Activated CD4-positive, CD25-positive, alpha-beta regulatory T cell treated with anti-CD3 and anti-CD28 coated beads, Interleukin-2, amount 50 U/mL, for 16 hours (primary cell): ENCODE measurements around the gene TIMP3.

ENCODE experiments used
- DNase-seq: peaks from one replicate; pipeline ENCODE4 v3.0.0-alpha.2; 2020; ENCODE audit warnings: low read depth, low spot score

Gene TIMP3

DNA sequence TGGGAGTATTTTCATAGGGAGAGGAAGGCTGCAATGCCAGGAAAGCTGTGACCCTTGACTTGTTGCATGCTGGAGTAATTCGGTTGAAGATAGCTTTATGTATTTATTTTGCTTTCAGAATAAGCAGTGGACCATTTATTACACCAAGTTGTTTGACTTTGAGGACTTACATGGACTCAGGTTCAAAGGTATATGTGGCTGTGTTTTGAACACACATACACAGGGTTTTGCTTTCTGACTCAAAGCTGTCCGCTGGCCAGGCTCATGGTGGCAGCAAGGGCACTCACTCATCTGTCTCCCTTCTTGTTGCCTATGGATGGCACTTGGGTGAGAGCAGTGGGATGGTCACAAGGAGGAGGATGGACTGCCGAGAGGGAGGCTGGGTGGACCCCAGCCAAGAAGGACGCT lies 6.5 kb downstream of the TIMP3 start:
- DNase-seq: no peak

DNA sequence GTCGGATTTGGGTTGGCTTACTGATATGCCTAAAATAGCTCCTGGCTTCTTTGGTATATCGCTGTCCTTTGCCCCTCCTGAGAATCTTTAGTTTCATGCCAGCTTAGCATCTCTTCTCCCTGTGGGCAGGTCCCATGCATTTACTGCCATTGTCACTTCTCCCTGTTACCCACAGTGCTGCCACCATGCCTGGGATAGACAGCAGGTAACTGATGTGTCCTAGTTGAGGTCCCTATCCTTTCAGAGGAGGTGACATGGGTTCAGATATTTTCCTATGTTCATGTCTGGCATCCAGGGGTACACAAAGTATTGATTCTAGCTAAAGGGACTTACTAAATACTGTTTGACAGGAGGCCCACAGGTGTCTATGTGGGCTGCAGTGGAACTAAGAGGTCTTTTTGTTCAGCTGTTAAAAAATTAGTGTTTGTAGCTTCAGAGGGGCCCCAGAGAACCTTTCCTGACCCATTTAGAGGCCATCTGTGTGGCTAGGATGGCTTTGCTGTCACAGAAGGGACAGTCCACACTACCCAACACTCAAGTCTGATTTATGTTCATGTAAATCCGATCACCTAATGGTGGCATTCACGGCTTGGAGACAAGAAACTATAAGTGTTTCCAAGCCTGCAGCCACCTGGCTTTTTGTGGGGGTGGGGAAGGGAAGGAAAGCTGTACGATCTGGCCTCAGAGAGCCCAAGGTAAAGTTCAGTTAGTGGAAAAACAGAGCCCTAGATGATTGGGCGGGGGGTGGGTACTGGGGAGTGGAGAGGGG lies 8.5 kb downstream of the TIMP3 start:
- DNase-seq: no peak

DNA sequence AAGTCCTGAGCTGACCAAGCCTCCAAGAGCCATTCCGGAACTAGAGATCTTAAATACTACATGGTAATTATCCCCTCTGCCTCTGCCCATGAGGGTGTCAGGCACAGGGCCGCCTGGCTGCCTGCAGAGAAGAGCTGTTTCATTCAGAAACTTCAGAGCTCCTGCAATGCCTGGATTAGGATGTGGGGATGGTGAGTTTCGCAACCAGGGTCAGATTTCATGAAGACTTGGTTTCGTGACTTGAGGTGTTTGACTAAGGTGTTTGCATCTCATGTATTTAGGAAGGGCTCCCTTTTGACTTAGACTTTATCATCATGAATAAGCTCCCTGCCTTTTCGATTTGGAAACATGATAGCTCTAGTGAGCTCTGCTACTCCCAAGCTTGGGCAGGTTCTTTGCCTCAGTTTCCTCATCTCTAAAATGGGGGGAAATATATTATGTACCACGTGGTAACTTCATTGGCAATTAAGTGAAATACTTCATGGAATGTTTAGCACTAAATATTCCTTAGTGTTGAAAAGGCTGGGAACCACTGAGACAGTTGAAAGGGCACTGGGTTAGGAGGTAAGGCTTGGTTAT lies 9.1 kb downstream of the TIMP3 start:
- no peak for DNase-seq

DNA sequence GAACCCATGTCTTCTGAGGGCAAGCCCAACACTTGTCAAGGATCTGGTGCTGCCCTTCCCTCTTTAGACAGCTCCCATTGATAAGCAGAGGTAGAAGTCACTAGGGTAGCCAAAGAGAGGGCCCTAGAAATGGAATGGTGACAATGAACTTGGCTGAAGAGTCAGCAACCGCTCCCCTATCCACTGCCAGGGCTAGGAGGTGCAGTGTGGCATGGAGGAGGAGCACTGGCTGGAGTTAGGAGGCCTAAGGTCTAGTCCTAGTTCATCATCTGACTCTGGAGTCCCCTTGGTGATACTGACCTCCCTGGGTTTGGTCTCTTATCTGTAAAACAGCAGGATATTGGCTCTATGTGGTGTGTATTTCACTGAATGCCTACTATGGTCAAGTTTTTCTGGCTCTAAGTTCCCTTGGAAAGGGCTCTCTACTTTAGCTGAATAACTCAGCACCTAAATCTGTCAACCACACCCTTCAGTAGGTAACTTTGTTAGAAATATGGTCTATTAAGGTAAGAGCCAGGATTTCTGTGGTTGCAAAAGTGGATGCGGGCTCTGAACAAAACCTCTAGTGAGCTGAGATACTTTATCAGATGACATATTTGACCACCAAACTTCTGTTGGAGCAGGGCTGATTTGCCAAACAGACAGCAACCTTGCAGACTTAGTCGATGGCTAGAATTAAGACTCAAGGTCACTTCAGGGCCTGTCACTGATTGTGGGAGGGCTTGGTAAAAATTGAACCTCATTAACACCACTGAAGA lies 10.5 kb downstream of the TIMP3 start:
- no peak for DNase-seq

DNA sequence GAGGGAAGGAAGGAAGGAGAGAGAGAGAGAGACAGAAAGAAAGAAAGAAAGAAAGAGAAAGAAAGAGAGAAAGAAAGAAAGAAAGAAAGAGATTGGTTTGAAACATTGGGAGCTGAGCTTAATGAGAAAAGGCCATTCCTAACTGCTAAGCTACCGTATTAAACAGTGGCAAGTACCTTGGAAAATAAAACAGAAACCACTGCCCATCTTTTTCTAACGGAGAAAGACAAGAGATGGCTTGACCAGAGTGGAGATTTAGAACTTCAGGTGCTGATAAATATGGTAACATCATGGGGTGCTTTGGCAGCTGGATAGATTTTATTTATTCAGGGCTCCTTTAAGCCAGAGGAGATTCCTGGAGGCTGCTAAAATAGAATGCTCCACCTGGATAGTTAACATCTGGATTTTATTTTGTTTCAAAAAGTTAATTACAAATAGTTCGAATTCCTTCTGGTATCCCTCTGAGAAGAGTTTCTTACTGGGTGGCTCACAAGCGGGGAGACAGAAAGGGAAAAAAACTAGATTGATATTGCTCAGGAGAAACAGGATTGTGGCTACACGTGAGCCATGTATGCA lies 12.9 kb downstream of the TIMP3 start:
- no peak for DNase-seq

DNA sequence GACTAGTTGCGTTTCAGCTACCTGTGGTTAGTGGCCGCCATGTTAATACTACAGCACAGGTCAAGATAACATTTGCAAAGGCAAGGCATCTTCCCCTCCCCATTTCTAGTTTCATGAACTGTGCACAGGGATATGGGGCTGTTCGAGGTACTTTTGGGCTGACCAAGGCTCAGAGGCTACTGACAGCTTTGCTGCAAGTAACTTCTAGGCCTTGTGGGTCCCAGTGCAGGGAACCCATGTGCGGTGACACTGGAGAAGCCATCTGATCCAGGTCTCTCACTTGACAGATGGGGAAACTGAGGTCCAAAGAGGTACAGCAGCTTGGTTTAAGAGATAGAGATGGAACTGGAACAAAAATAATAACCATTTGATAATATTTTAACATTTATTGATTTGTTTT lies 13.6 kb downstream of the TIMP3 start:
- no peak for DNase-seq

DNA sequence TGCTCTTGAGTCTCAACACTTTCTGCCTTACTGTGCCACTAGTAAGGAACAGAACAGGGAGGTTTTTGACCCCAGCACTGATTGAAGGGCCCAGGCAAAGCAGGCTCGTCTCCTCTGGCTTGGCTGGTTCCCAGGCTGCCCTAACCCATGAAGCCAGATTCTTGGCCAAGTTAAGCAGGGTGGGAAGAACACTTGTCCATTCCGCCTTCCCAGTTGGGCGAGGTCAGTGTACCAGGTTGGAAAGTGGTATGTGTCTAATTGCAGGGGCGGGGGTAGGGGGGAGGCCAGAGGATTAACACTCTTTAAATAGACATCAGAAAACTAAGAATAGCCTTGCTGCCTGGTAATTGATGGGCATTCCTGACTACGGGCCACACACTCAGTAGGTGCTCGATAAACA lies 14.4 kb downstream of the TIMP3 start:
- DNase-seq: no peak

- no peak for DNase-seq
Observed at GRCh38 chr22:32817137-32817730, 15.7 kb downstream of the TIMP3 start.

DNA sequence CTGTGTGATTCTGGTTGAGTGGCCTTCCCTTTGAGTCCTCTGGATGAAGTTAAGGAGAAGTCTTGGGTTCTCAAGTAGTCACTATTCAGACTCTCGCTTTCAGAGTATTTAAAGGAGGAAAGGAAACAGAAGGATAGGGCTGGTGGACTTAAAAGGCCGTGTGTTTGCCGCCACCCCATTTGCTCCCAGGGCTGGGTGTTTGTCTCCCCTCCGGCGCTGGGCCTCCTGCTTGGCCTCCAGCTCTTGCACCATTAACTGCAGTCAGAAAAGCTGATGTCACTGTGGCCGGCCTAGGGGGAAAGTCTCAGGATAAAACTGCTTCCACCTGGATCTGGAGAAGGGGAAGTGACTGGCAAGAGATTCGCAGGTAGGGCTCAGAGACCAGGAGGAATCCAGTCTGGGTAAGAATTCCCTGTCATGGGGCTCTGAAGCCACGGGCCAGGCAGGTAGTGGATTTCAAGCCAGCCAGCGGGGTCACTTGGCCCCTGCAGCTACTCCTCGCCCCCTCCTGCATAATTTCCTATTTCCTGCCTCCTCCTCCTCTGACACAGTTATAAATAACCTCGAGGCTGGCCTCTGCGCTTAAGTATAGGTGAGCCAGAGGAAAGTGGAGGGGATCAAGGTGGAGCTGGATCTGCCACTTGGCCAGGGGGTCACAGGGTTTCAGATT lies 17.1 kb downstream of the TIMP3 start:
- DNase-seq: no peak

- no peak for DNase-seq
Observed at GRCh38 chr22:32819120-32819519, 17.6 kb downstream of the TIMP3 start.

- DNase-seq: no peak
Observed at GRCh38 chr22:32820131-32821119, 18.9 kb downstream of the TIMP3 start.

- no peak for DNase-seq
Observed at GRCh38 chr22:32822179-32822877, 20.8 kb downstream of the TIMP3 start.

GRCh38 chr22:32823024-32823730 lies 21.7 kb downstream of the TIMP3 start:
- no peak for DNase-seq

GRCh38 chr22:32824531-32825312 lies 23.2 kb downstream of the TIMP3 start:
- no peak for DNase-seq

- no peak for DNase-seq
Observed at GRCh38 chr22:32826537-32826936, 25.0 kb downstream of the TIMP3 start.

DNA sequence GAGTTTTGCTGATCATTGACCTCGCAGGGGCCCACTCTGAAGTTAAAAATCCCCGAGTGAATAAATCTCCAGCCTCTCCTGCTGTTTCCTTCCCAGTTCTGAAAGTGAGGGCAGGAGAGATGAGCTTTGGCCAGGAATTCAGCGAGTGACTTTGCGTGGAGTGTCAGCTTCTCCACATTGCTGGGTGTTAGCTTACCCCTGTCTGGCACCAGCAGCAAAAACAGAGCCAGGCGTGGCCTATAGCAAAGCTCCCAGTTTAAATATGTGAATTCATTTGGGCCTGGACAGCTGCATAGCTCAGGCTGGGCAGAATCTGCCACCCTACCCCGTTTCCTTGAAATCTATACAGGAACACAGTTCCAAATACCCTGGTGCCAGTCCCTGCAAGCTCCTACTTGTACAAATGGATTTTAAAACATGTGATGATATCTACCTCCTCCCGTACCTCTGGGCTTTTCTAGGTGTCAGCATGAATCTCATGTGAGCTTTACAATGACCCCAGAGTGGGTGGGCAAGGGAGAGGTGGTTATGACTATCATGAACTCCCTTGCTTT lies 25.6 kb downstream of the TIMP3 start:
- no peak for DNase-seq

DNA sequence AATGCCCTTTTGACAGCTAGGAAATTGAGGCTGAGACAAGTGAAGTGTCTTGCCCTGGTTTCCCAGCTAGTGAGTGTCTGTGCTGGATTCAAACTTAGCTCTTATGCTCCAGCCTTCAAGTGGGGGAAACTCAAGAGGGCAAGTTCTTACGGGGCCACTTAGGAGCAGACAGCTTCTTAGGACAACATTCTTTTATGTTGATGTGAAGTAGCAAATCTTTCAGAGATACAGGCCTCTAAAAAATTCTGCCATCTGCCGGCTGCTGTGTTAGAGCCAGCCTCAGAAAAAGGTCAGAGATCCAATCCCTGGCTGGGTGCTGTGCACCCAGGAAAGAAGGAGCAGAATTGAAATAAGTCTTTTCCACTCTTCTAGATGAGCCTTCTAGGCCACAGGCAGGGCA lies 26.6 kb downstream of the TIMP3 start:
- no peak for DNase-seq

DNA sequence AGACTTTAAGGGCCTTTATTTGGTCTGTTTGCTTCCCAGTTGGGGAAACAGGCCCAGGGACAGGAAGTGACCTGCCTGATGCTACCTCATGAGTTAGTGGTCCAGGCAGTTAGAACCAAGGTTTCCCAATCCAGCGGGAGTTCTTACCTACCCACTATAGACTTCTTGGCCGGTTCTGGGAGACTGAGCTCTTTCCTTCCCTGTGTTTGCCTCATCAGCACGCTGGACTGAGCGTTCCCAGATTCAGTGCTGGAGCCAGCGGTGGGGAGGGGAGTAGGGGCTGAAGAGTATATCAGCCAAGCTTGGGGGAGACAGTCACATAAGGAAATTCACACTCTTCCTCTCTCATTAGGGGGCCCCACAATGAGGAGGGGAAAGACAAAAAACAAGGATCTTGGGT lies 27.1 kb downstream of the TIMP3 start:
- no peak for DNase-seq
